Body of pancreas (tissue), 4 donors: ENCODE measurements around the gene MYLK.

Source experiments
- CTCF ChIP-seq, 7 experiments: fragments of 450-650 bp in 4 of 7; fragments of 200-600 bp in 3 of 7; sonication (generic) in 3 of 7; IDR thresholded peaks; one replicate each; pipeline ENCODE4 v1.5.1; 2016 to 2019; ENCODE audit warnings: antibody characterized with exemption in 7 of 7
- POLR2A ChIP-seq, 3 donors: fragments of 450-650 bp; IDR thresholded peaks; one replicate each; pipeline ENCODE4 v1.6.1; 2016; ENCODE audit warnings: antibody characterized with exemption in 3 of 3, mild to moderate bottlenecking in 2 of 3

GRCh38 chr3:123757281-123757940 is 126.7 kb downstream of the MYLK start:
- TF ChIP-seq POLR2A (IDR thresholded peaks at IDR 0.05) (no peak), CTCF (IDR thresholded peaks at IDR 0.05) (no peak)
